Globus pallidus (tissue), 1 donor: ENCODE data around the gene CX3CR1.

Experiments
- DNase-seq: peaks from one replicate; pipeline ENCODE4 v3.0.0-alpha.2; 2015; ENCODE audit warnings: low spot score

Gene CX3CR1

DNA sequence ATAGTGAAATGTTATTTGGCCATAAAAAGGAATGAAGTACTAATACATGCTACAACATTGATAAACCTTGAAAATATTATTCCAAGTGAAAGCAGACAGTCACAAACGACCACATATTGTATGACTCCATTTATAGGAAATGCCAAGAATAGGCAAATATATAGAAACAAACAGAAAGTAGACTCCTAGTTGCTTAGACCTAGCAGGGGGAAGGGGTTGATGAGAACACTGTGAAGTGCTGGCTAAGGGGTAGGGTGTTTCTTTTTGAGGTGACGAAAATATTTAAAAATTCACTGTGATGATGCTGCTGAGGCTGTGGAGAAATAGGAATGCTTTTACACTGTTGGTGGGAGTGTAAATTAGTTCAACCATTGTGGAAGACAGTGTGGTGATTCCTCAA, 56.9 kb downstream of the CX3CR1 start:
- DNase-seq: no peak

- DNase-seq: no peak
These were observed 57.4 kb downstream of the CX3CR1 start for GRCh38 chr3:39222462-39222861.

GRCh38 chr3:39221141-39221530, 58.7 kb downstream of the CX3CR1 start:
- no peak for DNase-seq

DNA sequence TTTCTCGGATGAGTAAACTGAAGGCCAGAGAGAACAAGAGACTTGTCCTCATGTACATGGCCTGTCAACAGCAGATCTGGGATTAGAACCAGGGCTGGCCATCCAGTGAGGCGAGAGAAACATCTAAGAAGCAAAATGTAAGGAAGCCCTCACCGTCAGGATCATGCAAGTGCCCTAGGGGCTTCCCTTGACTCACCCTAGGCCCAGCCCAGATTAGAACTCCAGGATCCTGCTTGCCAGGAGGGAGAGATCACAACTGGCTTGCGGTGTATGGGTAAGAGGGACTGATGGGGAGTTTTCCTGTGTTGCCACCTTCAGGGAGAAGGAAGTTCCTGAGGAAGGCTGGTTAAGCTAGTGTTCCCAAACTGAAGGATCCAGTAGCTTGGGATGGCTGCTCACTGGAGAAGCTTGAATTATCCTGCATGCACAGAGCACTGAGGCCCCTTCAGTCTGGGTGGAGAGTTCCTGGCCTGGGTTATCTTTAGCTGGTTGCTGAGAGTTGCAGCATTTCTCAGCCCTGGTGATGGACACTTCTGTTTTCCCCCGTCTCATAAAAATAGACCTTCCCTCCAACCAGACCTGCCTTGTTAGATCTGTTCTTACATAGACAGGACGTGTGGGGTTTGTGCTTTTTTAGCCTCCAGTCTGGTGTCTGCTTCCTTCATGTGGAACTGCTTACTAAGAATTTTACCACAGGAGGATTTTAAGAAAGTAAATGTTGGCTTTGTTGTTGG, 59.3 kb downstream of the CX3CR1 start:
- DNase-seq: peak; percentile 72

DNA sequence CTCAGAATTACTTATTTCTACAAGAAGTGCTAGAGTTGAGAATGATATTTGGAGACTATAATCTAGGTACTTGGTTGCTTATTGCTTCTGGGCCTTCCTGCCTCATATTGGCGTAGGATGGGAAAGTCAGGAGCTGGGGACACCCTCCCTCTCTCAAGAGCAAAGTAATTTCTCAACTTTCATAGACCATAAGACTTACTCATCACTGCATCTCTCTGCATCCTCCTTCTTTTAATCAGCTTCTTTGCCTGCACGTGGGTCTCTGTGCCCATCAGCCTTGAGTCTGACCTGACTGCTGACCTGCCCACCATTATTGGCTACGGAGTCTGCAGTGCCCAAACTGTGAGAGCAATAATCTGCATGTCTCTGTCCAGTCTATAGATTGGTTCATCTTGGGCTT, 60.1 kb downstream of the CX3CR1 start:
- no peak for DNase-seq

GRCh38 chr3:39216176-39216790, 63.6 kb downstream of the CX3CR1 start:
- DNase-seq: peak; percentile 47

GRCh38 chr3:39213613-39214012, 66.2 kb downstream of the CX3CR1 start:
- DNase-seq: no peak
